A549 (cell line): Measurements from ENCODE around the gene FBF1.

Experiments
- FOSL2 ChIP-seq, 2 experiments: fragments of 450-650 bp in 1 of 2; fragments of >200 bp in 1 of 2; sonication (Bioruptor Twin) in 1 of 2; formaldehyde crosslinking; IDR thresholded peaks; 2 replicates each; pipeline versions ENCODE4 v1.5.0 to v1.6.1; 2016 to 2020; ENCODE audit warnings: mild to moderate bottlenecking in 1 of 2, moderate library complexity in 1 of 2
- HDAC2 ChIP-seq: fragments of 200-600 bp; sonication (generic); IDR thresholded peaks from 2 replicates; pipeline ENCODE4 v1.6.1; 2016
- POLR2A ChIP-seq: IDR thresholded peaks from 2 replicates; pipeline ENCODE4 v1.6.1; 2012; ENCODE audit warnings: mild to moderate bottlenecking, low read length
- SMC3 ChIP-seq: fragments of >200 bp; sonication (Bioruptor Twin); formaldehyde crosslinking; IDR thresholded peaks from 3 replicates; pipeline ENCODE4 v1.6.1; 2018; ENCODE audit warnings: inconsistent platforms
- TF ChIP-seq, protein P1 (sequence below): fragments of 450-650 bp; IDR thresholded peaks from 2 replicates; pipeline ENCODE4 v1.6.1; 2014; ENCODE audit warnings: antibody characterized with exemption
- TF ChIP-seq, protein P2 (sequence below): fragments of >200 bp; sonication (Bioruptor Twin); formaldehyde crosslinking; IDR thresholded peaks from 3 replicates; pipeline ENCODE4 v1.5.1; 2016

DNA sequence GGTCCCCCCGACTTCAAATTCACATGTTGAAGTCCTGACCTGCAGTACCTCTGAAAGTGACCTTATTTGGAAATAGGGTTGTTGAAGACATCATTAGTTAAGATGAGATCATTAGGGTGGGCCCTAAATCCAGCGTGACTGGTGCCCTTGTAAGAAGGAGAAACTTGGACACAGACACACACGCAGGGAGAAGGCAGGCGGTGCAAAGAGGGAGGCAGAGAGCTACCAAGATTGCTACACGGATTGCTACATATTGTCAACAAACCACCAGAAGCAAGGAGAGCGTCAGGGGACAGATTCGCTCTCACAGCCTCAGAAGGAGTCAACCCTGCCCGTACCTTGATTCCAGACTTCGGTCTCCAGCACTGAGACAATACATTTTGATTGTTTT is 78.9 kb downstream of the FBF1 start:
- TF ChIP-seq, protein P1, sequence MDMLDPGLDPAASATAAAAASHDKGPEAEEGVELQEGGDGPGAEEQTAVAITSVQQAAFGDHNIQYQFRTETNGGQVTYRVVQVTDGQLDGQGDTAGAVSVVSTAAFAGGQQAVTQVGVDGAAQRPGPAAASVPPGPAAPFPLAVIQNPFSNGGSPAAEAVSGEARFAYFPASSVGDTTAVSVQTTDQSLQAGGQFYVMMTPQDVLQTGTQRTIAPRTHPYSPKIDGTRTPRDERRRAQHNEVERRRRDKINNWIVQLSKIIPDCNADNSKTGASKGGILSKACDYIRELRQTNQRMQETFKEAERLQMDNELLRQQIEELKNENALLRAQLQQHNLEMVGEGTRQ, result no peak
- TF ChIP-seq, protein P2, sequence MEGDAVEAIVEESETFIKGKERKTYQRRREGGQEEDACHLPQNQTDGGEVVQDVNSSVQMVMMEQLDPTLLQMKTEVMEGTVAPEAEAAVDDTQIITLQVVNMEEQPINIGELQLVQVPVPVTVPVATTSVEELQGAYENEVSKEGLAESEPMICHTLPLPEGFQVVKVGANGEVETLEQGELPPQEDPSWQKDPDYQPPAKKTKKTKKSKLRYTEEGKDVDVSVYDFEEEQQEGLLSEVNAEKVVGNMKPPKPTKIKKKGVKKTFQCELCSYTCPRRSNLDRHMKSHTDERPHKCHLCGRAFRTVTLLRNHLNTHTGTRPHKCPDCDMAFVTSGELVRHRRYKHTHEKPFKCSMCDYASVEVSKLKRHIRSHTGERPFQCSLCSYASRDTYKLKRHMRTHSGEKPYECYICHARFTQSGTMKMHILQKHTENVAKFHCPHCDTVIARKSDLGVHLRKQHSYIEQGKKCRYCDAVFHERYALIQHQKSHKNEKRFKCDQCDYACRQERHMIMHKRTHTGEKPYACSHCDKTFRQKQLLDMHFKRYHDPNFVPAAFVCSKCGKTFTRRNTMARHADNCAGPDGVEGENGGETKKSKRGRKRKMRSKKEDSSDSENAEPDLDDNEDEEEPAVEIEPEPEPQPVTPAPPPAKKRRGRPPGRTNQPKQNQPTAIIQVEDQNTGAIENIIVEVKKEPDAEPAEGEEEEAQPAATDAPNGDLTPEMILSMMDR, result no peak
- TF ChIP-seq SMC3, result no peak
- no peak for TF ChIP-seq POLR2A
- no peak for TF ChIP-seq HDAC2
- TF ChIP-seq FOSL2 (IDR thresholded peaks at IDR 0.05), result no peak
- no peak for TF ChIP-seq FOSL2 (CRISPR knock-in tag; IDR thresholded peaks at IDR 0.05)
